Neural progenitor cell (in vitro differentiated cells): ENCODE data around the gene DCTN4.
"Not testable (repeated sequence)": the region's sequence is repeated elsewhere in the genome, so short reads cannot be mapped to it uniquely, and the experiment has no call there.

ENCODE experiments used
- EZH2 ChIP-seq: fragments of 200-600 bp; sonication (generic); IDR thresholded peaks from 2 replicates; pipeline ENCODE4 v1.6.1; 2017; ENCODE audit warnings: antibody characterized with exemption, mild to moderate bottlenecking, moderate library complexity
- EZH2phosphoT487 ChIP-seq: fragments of 200-600 bp; sonication (generic); IDR thresholded peaks from 2 replicates; pipeline ENCODE4 v1.6.1; 2017; ENCODE audit warnings: antibody characterized with exemption
- TF ChIP-seq, protein P1 (sequence below): fragments of 200-600 bp; sonication (generic); IDR thresholded peaks from 2 replicates; pipeline ENCODE4 v1.5.1; 2017; ENCODE audit warnings: antibody characterized with exemption, mild to moderate bottlenecking

GRCh38 chr5:150742455-150743141 lies 16.2 kb downstream of the DCTN4 start:
- not testable (repeated sequence) for TF ChIP-seq EZH2, EZH2phosphoT487
- TF ChIP-seq, protein P1, sequence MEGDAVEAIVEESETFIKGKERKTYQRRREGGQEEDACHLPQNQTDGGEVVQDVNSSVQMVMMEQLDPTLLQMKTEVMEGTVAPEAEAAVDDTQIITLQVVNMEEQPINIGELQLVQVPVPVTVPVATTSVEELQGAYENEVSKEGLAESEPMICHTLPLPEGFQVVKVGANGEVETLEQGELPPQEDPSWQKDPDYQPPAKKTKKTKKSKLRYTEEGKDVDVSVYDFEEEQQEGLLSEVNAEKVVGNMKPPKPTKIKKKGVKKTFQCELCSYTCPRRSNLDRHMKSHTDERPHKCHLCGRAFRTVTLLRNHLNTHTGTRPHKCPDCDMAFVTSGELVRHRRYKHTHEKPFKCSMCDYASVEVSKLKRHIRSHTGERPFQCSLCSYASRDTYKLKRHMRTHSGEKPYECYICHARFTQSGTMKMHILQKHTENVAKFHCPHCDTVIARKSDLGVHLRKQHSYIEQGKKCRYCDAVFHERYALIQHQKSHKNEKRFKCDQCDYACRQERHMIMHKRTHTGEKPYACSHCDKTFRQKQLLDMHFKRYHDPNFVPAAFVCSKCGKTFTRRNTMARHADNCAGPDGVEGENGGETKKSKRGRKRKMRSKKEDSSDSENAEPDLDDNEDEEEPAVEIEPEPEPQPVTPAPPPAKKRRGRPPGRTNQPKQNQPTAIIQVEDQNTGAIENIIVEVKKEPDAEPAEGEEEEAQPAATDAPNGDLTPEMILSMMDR: not testable (repeated sequence)
